Stimulated activated CD8-positive, alpha-beta memory T cell treated with anti-CD3 and anti-CD28 coated beads, Interleukin-12 subunit alpha, Interleukin-12 subunit beta, amount 100 ng/mL, for 24 hours (primary cell): ENCODE data around the gene UFL1.

ENCODE experiments used
- DNase-seq: peaks from one replicate; pipeline ENCODE4 v3.0.0-alpha.2; 2020; ENCODE audit errors: extremely low read depth

The UFL1 gene

GRCh38 chr6:96571551-96571950 is 49.9 kb downstream of the UFL1 start:
- DNase-seq, result no peak

GRCh38 chr6:96575359-96575758 is 53.8 kb downstream of the UFL1 start:
- DNase-seq, result no peak

GRCh38 chr6:96576221-96576620 is 54.6 kb downstream of the UFL1 start:
- no peak for DNase-seq

GRCh38 chr6:96582021-96582420 is 60.4 kb downstream of the UFL1 start:
- DNase-seq, result no peak

GRCh38 chr6:96582436-96582835 is 60.8 kb downstream of the UFL1 start:
- no peak for DNase-seq

- no peak for DNase-seq
Measured at GRCh38 chr6:96604420-96604819, 82.8 kb downstream of the UFL1 start.
